GM18873 (cell line): Measurements from ENCODE around the gene PFKL.

Experiments used
- ATAC-seq: cut with Tn5 transposase; IDR thresholded peaks from one replicate; pipeline ENCODE4 v1.9.1; 2021; ENCODE audit warnings: mild to moderate bottlenecking, moderate library complexity, moderate number of reproducible peaks; ENCODE audit not compliant: unreplicated experiment, low FRiP score

The PFKL gene

GRCh38 chr21:44374601-44375280 is 74.9 kb downstream of the PFKL start:
- no peak for ATAC-seq

- ATAC-seq, result no peak
Observed at GRCh38 chr21:44375281-44375651, 75.4 kb downstream of the PFKL start.

GRCh38 chr21:44375761-44376241 is 75.9 kb downstream of the PFKL start:
- no peak for ATAC-seq

GRCh38 chr21:44376606-44377005 is 76.8 kb downstream of the PFKL start:
- ATAC-seq, result no peak
